Right lobe of liver (tissue), 4 donors: ENCODE measurements around the gene RAB34.

ENCODE experiments used
- POLR2A ChIP-seq: fragments of 450-650 bp; IDR thresholded peaks from one replicate; pipeline ENCODE4 v1.6.1; 2017; ENCODE audit warnings: antibody characterized with exemption, mild to moderate bottlenecking
- TF ChIP-seq, protein P1 (sequence below), 4 donors: fragments of 200-600 bp in 3 of 4; fragments of 450-650 bp in 1 of 4; IDR thresholded peaks; one replicate each; pipeline versions ENCODE4 v1.5.1 to v1.8.0; 2016 to 2022; ENCODE audit warnings: antibody characterized with exemption in 4 of 4, mild to moderate bottlenecking in 2 of 4
- donor health status: DM: no; HTN: no; CAD: no.
- donor health status: DM: no; HTN: no; CAD: no.
- donor health status: DM: no; HTN: yes; CAD: no.

DNA sequence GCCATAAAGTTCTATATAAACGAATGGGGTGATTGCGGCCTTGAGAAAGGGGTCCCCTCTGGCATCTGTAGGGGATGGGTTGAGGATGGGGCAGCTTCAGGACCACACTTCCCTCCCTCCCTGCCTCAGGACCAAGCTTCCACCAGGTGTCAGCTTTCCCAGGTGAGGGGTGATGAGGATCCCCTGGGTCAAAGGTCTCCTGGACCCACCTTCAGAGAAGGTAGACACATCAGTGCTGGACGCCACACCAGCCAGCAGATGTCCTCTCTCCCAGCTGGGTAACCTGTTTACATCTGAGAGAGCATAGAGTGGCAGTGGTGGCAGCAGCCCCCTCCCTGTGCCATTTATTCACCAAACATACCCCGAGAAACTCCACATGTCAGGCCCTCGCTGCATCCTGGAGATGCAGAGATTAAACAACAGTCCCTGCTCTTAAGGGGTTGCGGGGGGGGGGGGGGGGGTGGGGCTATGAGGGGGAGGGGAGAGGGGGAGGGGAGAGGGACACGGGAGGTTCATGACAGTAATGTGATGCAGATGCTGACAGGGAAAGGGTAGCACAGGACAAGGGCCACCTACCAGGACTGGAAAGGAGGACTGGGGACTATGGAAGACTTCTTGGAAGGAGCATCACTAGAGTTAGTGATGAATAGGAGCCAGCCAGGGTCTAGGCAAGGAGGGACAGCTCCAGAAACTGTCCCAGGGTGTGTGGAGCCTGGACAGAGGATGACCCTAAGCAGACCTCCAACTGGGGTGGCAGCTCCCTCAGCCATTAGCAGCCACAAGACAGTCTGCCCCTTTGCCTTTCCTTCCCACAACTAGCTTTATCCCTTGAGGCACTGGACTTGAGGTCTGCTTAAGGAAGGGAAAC lies 11.0 kb downstream of the RAB34 start:
- TF ChIP-seq, protein P1, sequence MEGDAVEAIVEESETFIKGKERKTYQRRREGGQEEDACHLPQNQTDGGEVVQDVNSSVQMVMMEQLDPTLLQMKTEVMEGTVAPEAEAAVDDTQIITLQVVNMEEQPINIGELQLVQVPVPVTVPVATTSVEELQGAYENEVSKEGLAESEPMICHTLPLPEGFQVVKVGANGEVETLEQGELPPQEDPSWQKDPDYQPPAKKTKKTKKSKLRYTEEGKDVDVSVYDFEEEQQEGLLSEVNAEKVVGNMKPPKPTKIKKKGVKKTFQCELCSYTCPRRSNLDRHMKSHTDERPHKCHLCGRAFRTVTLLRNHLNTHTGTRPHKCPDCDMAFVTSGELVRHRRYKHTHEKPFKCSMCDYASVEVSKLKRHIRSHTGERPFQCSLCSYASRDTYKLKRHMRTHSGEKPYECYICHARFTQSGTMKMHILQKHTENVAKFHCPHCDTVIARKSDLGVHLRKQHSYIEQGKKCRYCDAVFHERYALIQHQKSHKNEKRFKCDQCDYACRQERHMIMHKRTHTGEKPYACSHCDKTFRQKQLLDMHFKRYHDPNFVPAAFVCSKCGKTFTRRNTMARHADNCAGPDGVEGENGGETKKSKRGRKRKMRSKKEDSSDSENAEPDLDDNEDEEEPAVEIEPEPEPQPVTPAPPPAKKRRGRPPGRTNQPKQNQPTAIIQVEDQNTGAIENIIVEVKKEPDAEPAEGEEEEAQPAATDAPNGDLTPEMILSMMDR (IDR thresholded peaks at IDR 0.05), result no peak
- TF ChIP-seq POLR2A, result no peak
